Left renal cortex interstitium (tissue), 4 donors: ENCODE measurements around the gene SAMD4B. TPM values are rescaled to one million over a fixed set of nuclear protein-coding genes. Genes with fewer than 3 reads are reported as not detected.

Experiments used
- DNase-seq, 4 donors: peaks; one replicate each; pipeline ENCODE4 v3.0.0-alpha.2; 2013; ENCODE audit warnings: low read depth in 4 of 4, low spot score in 2 of 4, missing footprints in 1 of 4
- polyA plus RNA-seq, 4 donors: library from polyadenylated mRNA; unstranded; fragments of 120-200 nt; gene quantifications; one replicate each; pipeline ENCODE4 v1.2.1, GENCODE V29; 2013; ENCODE audit not compliant: insufficient read length in 4 of 4

The SAMD4B gene
- polyA plus RNA-seq, 4 donors: 86.6 to 165 (median 124) TPM

GRCh38 chr19:39386557-39386956, 44.3 kb downstream of the SAMD4B start:
- no peak for DNase-seq

GRCh38 chr19:39388657-39389056, 46.4 kb downstream of the SAMD4B start:
- no peak for DNase-seq

DNA sequence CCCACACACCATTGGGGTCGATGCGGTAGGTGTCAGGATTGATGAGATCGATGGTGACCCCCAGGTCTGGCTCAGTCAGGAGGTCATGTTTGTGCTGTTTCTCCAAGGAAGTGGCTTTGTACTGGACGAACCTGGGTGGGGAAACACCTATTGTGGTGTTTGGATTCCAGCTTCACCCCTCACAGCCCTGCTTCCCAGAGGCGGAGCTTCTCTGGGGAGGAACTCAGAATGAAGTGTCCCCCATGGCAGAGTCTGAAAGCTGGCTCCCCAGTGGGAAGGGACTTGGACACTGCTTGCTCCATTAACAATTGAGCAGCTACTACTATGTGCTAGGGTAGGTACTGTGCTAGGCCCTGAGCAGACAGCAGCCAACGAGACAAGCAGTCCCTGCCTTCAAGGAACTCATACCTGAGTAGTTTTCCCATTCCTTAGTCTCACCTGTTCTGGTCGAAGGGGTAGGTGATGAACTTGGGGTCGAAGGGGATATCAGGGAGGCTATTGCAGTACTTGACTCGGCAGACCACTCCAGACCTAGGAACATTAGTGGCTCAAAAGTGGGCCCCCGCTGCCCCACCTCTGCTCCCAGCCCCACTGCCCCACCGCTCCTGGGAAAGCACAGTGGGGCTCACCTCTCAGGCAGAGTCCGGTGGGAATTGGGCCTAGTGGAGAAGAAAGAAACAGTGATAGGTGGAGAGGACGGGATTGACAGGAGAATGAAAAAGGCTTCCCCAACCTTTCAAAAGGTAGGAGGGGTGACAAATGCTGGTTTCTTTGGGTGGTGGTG, 47.6 kb downstream of the SAMD4B start:
- DNase-seq: no peak

DNA sequence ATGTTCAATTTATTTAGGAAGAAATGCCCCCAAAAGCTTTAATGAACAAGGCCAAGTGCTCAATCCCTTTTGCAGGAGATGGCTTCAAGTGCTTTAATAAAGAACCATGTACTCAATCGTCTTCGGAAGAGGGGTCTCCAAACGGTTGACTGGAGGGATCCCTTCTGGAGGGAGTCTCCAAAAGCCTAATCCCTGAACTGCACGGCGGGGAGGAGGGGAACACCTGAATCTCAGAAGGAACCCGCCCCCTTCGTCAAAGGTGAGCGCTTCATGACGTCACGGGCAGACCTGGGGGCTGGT, 48.2 kb downstream of the SAMD4B start:
- no peak for DNase-seq

GRCh38 chr19:39390751-39391437, 48.7 kb downstream of the SAMD4B start, which contains the start of the genes MED29 and PAF1:
TSS of gene MED29 (plus strand) at chr19:39391378. CDS start at chr19:39391423, 45 bp downstream.
TSS of gene PAF1 (minus strand) at chr19:39391106. CDS start at chr19:39390864, 242 bp downstream.
- DNase-seq: peak in 3 of 4 donors; percentile 98 to 99 (median 99)

DNA sequence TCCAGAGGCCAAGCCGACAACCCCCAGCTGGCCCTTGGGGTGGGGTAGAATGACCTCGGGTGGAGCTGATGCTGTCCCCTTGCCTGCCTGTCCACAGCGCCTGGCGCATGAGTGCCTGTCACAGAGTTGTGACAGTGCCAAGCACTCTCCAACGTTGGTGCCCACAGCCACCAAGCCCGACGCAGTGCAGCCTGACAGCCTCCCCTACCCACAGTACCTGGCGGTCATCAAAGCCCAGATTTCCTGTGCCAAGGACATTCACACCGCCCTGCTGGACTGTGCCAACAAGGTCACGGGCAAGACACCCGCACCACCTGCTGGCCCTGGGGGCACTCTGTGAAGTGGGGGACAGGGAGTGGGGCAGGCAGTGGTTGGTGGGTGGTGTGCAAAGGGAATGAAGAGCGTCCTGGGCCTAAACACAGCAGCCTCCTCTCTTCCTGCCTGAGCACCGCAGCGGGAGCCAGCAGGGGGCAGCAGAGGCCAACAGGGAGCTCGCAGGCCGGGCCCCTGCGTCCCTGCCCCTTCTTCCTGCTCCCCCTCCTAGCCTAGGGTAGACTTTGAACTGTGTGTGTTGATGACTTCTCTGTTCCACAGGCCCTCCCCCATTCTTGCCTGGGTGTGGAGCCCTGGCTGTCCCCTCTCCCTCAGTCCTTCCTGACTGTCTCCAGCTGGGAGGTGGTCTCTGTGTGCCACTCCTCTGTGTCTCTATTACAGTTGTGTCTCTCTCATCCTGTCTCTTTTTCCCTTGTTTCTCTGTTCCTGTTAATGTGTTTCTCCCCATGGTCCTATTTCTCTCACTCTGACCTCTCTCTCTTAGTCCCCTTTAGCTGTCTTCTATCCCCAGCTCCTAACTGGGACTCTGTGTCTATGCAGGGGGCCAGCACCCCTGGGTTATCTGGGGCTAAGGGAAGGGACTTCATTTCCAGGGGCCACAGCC, 55.4 kb downstream of the SAMD4B start:
- DNase-seq: no peak

GRCh38 chr19:39398297-39398864, 56.2 kb downstream of the SAMD4B start:
- DNase-seq: no peak

DNA sequence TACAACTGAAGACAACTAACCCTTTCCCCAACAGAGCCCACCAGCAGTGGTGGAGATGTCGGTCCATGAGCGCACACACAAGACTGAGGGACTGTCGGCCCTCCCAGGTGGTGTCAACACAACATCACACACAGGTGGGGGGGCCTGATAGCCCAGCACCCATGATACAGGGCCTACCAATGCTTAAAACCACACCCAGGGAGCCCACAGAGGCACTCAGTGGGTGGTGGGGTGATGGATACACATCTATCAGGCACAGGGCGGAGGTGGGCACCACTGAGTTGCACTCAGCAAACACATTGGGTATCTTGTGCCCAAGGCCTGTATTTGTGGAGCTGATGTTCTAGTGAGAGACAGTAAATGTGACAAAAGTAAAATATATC, 57.4 kb downstream of the SAMD4B start:
- DNase-seq: no peak

DNA sequence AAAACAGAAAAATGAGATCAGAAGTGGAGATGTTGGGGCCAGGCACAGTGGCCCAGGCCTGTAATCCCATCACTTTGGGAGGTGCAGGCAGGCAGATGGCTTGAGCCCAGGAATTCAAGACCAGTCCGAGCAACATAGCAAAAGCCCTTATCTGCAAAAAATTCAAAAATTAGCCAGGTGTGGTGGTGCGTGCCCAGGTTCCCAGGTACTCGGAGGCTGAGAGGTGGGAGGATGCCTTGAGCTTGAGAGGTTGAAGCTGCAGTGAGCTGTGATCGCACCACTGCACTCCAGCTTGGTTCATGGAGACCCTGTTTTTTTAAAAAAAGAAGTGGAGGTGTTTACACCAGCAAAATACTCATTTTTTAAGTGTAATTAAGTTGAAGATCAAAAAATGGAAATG, 57.8 kb downstream of the SAMD4B start:
- DNase-seq: no peak

- no peak for DNase-seq
Measured at GRCh38 chr19:39401070-39401548, 58.9 kb downstream of the SAMD4B start.

- no peak for DNase-seq
Measured at GRCh38 chr19:39401549-39402345, 59.5 kb downstream of the SAMD4B start.

- DNase-seq: peak in 3 of 4 donors; percentile 83 to 91 (median 84)
Measured at GRCh38 chr19:39402346-39403300, 60.4 kb downstream of the SAMD4B start.

DNA sequence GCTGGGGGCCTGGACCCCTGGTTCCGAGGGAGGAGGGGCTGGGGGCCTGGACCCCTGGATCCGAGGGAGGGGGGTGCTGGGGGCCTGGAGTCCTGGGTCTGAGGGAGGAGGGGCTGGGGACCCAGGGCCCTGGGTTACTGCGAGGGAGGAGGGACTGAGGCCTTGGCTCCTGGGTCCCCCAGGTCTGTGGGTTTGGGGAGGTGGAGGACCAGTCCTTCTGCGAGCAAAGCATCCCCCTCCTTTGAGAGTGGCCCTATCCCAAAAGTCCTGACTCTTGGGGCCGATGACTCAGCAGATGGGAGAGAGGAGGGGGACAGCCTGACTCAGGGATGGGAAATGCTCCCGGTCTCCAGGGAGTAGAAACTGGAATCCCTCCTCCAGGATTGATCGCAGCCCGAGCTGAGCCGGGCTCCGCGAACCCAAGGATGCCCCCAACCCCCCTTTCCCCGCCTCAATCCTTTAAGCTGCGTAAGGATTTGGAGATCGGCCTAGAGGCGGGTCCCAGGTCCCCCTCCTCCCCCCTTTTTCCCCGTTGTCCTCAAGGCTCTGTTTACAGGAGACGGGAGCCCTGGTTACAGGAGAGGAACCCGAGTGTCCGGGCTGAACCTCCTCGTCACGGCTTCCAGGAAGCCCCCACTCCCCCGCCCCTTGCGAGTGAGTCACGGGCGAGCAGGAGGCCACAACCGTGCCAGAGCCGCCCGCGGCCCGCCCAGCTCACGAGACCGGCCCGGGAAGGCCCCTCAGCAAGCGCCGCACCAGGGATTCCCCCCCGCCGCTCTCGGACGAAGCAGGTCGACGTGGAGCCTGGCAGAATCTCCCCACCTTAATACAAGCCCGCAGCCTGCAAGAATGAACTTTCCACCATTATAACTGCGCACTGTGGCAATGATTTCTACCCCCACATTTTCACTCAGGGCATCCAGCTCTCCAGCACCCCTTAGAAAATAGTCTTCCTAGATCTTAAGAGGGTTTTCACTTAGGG, 61.4 kb downstream of the SAMD4B start:
- DNase-seq: peak in 3 of 4 donors; percentile 79 to 84 (median 82)

DNA sequence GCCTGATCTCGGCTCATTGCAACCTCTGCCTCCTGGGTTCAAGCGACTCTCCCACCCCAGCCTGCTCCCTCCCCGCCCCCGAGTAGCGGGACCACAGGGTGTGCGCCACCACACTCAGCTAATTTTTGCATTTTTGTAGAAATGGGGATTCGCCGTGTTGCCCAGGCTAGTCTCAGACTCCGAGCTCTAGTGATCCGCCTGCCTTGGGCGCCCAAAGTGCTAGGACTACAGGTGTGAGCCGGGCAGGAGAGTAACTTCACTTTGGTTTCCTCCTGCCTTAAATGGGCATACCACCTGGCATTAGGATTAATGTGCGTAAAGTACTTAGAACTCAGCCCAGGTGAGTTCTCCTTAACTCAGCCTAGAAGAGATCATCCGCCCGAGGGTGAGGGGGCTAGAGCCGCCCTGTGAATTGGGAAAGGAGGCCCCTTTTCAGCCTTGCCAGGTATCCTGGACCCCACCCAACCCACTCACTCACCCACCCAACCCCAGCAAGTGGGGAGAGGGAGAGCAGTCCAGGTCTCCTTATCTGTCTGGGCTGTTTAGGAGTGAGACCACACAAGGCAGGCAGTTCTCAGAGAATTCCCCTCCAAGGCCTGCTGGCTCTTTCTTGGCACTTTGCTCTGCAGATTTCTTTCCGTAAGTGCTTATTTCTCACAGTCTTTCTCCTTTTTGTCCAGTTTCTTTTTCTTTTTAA, 63.2 kb downstream of the SAMD4B start:
- no peak for DNase-seq

DNA sequence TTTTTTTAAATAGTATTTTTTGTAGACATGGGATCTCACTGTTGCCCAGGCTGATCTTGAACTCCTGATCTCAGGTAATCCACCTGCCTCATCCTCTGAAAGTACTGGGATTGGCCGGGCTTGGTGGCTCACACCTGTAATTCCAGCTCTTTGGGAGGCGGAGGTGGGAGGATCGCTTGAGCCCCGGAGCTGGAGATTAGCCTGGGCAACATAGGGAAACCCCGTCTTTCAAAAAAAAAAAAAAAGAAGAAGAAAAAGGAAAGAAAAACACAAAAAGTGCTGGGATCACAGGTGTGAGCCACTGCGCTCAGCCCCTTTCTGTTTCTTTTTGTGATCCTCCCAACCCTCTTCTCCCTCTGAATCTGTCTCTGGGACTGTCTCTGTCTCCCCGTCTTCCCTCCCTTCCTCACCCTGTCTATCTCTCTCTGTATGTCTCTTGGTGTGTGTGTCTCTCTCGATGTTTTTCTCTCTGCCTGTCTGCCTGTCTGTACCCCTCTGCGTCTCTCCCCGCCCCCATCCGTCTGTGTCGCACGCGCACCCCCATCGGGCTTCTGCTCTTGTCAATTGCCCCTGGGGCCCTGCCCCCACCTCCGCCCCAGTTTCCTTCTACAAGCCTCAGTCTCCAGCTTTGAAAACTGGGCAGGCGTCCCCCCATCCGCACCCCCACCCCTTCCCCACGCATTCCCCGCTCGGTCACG, 63.9 kb downstream of the SAMD4B start:
- no peak for DNase-seq
